HPDE6-E6E7 (cell line): ENCODE results near the gene PAX8.

Experiments
- DNase-seq: peaks from one replicate; pipeline ENCODE4 v3.0.0; 2011; ENCODE audit warnings: missing footprints; ENCODE audit errors: extremely low spot score

The PAX8 gene

GRCh38 chr2:113183703-113184102 is 95.0 kb downstream of the PAX8 start:
- DNase-seq = no peak

GRCh38 chr2:113183264-113183663 is 95.5 kb downstream of the PAX8 start:
- no peak for DNase-seq

- no peak for DNase-seq
Observed at GRCh38 chr2:113182471-113183260, 96.1 kb downstream of the PAX8 start.

GRCh38 chr2:113181258-113182051 is 97.3 kb downstream of the PAX8 start:
- no peak for DNase-seq

GRCh38 chr2:113180131-113180946 is 98.4 kb downstream of the PAX8 start:
- DNase-seq = no peak

- no peak for DNase-seq
Observed at GRCh38 chr2:113179446-113180045, 99.2 kb downstream of the PAX8 start.

- DNase-seq = no peak
Observed at GRCh38 chr2:113178891-113179290, 99.8 kb downstream of the PAX8 start.

GRCh38 chr2:113178069-113178746 is 100.5 kb downstream of the PAX8 start:
- no peak for DNase-seq

- DNase-seq = no peak
Observed at GRCh38 chr2:113176696-113177355, 101.9 kb downstream of the PAX8 start.

GRCh38 chr2:113175736-113176695 is 102.7 kb downstream of the PAX8 start:
- no peak for DNase-seq

GRCh38 chr2:113175042-113175628 is 103.6 kb downstream of the PAX8 start:
- no peak for DNase-seq

- no peak for DNase-seq
Observed at GRCh38 chr2:113174376-113174750, 104.4 kb downstream of the PAX8 start.

GRCh38 chr2:113173542-113174375 is 105.0 kb downstream of the PAX8 start, which contains the start of gene PSD4:
Gene PSD4, plus strand, starts transcription at chr2:113173971. Its CDS starts 8,486 bp downstream, at chr2:113182457.
- DNase-seq = no peak

GRCh38 chr2:113172721-113173541 is 105.8 kb downstream of the PAX8 start:
- no peak for DNase-seq

GRCh38 chr2:113171334-113172075 is 107.2 kb downstream of the PAX8 start:
- DNase-seq = no peak

- DNase-seq = no peak
Observed at GRCh38 chr2:113169586-113169985, 109.1 kb downstream of the PAX8 start.
